ENCODE measurements around the gene RIN1. TPM values are rescaled to one million over a fixed set of nuclear protein-coding genes. Genes with fewer than 3 reads are reported as not detected.
"Not testable (repeated sequence)": the region's sequence is repeated elsewhere in the genome, so short reads cannot be mapped to it uniquely, and the experiment has no call there.

RIN1 gene
- total RNA-seq, 1 donor from 2014 or later = 5.0 TPM

DNA sequence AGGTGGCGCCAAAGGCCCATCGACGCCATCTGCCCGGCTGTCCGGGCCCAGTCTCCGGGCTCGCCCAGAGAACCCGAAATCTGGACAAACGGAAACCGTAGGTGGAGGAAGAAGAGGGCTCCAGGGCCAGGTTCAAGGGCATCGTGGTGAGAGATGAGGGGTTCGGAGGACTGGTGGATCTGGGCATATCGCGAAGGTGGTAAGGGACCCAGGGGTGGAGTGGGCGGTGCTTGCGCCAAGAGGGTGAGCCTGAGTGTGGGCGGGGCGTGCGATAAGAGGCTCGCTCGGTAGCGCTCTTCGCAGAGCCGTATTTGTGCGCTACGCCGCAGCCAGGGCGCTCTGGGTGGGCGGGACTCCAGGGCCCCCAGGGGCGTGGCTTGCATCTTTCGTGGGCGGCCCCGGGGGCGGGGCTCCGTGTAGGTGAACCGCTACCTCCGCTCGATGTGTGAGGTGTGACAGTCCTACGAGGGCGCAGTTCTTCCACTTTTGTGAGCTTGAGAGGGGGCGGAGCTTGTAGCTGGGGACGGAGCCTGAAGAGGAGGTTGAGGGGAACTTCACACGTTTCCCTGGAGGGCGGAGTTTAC is 24.2 kb downstream of the RIN1 start:
- ATAC-seq (peak; percentile 85), DNase-seq (ENCODE audit: low spot score) (peak; percentile 95)
- intact Hi-C loops (cut with DNase I) = no loop called here

DNA sequence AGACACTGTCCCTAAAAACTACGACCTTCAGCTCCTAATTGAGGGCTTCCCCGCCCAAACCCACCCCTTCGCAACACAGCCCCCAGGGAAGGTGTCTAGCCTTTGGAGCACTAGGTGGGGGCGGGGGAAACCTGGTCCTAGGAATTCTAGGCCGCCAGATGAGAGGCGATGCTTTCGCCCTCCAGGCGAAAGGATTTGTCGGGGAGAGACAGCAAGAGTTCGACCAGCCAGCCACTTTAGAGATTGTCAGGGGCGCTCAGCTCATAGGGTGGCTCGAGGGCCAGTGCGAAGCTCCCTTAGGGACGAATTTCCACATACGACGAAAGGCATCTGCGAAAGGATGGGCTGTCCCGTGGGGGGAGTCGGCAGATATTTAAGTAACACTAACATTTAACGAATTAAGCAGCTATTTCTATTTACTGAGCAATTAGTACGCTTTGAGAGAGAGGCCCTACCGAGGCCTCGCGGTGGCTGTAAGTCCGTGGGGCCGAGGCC is 24.7 kb downstream of the RIN1 start:
- ATAC-seq = no peak
- intact Hi-C loops (cut with DNase I) = no loop called here
- DNase-seq (ENCODE audit: low spot score) = no peak

- DNase-seq (ENCODE audit: low spot score) = not testable (repeated sequence)
Measured at GRCh38 chr11:66310803-66311440, 25.3 kb downstream of the RIN1 start.

DNA sequence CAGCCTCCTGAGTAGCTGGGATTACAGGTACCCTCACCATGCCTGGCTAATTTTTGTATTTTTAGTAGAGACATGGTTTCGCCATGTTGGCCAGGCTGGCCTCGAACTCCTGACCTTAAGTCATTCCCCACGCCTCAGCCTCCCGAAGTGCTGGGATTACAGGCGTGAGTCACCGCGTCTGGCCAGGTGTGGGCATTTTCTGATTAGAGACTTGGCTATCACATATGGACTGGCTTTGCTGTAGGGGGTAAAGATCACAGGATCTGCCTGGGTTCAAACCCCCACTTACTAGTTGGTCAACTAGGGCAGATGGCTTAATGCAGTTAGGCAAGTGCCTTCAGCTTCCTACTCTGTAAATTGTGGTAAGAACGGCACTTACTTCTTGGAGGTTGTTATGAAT is 25.9 kb downstream of the RIN1 start:
- DNase-seq (ENCODE audit: low spot score) (no peak), ATAC-seq (no peak)
- intact Hi-C loops (cut with DNase I) = no loop called here

More at GRCh38 chr11:66310803-66311440, 25.3 kb downstream of the RIN1 start:
- ATAC-seq; intact Hi-C loops (cut with DNase I): not testable (repeated sequence)

GRCh38 chr11:66309475-66309874 is 26.8 kb downstream of the RIN1 start:
- intact Hi-C loops (cut with DNase I) = no loop called here
- ATAC-seq (no peak), DNase-seq (ENCODE audit: low spot score) (no peak)

DNA sequence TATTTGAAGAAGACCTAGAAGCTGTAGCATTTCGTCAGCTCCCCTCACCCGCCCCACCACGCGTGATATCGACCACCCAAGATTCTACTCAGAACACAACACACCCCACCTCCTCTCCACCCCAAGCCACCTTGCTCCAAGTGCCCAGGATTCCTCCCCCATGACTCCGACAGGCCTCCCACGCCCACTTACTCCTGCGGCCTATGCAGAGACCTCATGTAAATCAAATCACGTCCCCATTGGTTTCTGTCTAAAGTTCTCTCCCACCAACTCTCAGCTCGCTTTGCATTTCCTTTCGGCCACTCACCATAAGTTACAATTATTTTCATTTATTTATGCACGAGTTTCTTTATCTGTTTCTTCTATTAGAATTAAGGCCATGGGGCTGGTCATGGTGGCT is 33.6 kb downstream of the RIN1 start:
- DNase-seq (ENCODE audit: low spot score) (no peak), ATAC-seq (no peak)
- intact Hi-C loops (cut with DNase I) = no loop called here

DNA sequence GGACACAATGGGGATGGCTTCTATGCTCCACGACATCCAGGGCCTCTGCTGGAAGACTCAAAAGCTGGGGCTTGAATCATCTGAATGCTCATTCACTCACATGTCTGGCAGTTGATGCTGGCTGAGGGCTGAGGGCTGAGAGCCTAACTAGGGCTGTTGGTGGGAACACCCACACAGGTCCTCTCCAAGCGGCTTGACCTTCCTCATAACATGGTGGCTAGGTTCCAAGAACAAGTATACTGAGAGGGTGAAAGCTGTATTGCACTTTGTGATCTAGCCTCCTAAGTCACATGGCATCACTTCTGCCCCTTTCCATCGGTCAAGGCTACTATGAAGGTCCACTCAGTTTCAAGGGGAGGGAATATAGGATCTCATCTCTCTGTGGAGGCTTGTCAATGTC is 37.0 kb downstream of the RIN1 start:
- intact Hi-C loops (cut with DNase I) = no loop called here
- no peak for ATAC-seq

GRCh38 chr11:66297610-66298009 is 38.6 kb downstream of the RIN1 start:
- ATAC-seq (no peak), DNase-seq (ENCODE audit: low spot score) (no peak)
- intact Hi-C loops (cut with DNase I) = no loop called here

More for the DNA sequence above, 37.0 kb downstream of the RIN1 start:
- DNase-seq (ENCODE audit: low spot score) = no peak

- ATAC-seq = no peak
- DNase-seq (ENCODE audit: low spot score) = no peak
- intact Hi-C loops (cut with DNase I) = no loop called here
Measured at GRCh38 chr11:66294626-66295620, 41.3 kb downstream of the RIN1 start.

GRCh38 chr11:66293777-66294625 is 42.2 kb downstream of the RIN1 start:
- ATAC-seq (no peak), DNase-seq (ENCODE audit: low spot score) (no peak)
- intact Hi-C loops (cut with DNase I) = no loop called here

DNA sequence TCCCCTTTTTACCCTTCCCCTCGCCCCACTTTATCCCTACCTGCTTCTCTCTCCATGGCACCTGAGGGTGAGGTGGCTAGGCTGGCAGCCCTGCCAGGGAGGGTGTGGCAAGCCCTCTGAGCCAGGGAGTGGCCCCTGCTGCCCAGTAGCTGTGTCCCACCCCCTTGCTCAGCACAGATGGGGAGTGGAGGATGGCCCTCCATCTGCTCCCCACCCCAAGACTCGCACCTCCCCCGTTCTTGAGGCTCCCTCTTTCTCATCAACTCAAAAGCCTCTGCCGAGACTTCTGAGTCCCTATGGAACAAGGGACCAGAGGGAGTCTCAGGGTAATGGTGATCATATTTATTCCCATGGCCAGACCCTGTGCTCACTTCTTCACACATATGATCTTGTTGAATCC is 42.9 kb downstream of the RIN1 start:
- intact Hi-C loops (cut with DNase I) = no loop called here
- ATAC-seq (no peak), DNase-seq (ENCODE audit: low spot score) (no peak)

- intact Hi-C loops (cut with DNase I) = no loop called here
- no peak for ATAC-seq
- DNase-seq (ENCODE audit: low spot score) = no peak
Measured at GRCh38 chr11:66292543-66293332, 43.5 kb downstream of the RIN1 start.

DNA sequence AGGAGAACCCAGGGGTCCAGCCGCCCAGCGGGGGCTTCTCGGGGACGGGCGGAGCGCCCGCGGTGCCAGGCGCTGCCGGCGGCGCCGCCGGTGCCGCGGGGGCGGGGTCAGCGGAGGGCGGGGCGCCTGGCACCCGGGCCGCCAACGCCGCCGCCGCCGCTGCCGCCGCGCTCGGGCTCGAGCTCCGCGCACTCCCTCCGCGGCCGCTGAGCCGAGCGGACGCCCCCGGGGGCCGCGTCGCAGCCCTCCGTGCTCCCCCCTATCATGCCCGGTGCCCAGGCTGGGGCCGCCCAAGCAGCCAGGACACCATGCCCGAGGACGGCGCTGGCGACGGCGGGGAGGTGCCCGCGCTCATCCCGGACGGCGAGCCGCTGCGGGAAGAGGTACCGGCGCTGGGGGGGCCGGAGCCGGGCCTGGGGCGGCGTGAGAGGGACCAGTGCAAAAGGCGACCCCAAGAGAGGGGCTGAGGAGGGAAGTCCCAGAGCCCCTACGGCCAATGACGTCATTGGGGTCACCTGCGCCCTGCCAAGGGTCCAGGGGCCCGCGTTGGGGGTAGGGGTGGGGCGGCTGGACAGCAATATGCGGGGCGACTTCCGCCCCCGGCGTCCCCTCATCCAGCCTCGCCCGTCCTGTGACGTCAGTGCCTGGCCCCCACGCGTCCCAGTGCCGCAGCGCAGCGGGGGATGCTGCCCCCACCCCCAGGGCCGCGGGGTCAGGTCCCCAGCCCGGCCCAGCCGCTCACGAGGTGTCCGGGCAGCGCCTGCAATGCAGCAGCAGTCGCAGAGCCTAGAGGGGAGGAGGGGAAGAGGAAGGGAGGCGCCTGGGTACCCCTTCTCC is 44.3 kb downstream of the RIN1 start, which contains the start of gene TMEM151A:
Gene TMEM151A (plus strand): TSS at position 189 of the 837 bp plus-strand sequence. CDS start 120 bp downstream, at position 309.
- ATAC-seq = no peak
- no peak for DNase-seq (ENCODE audit: low spot score)
- intact Hi-C loops (cut with DNase I) = no loop called here

- intact Hi-C loops (cut with DNase I) = no loop called here
- no peak for ATAC-seq
- DNase-seq (ENCODE audit: low spot score) = no peak
Measured at GRCh38 chr11:66291303-66291705, 44.9 kb downstream of the RIN1 start.

DNA sequence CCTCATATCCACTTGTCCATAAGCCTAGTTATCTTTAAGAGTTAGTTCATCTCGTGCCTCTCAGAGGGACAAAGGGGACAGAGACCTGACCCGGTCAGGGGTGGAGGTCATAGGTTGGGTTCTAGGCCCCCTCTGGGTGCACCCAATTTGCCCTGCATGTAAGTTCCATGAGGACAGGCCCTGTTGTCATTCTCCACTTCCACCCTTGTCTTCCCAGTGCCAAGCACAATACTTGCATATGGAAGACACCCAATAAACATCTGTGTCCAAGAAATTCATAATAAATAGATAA is 46.0 kb downstream of the RIN1 start:
- no peak for ATAC-seq
- intact Hi-C loops (cut with DNase I) = no loop called here
- no peak for DNase-seq (ENCODE audit: low spot score)

DNA sequence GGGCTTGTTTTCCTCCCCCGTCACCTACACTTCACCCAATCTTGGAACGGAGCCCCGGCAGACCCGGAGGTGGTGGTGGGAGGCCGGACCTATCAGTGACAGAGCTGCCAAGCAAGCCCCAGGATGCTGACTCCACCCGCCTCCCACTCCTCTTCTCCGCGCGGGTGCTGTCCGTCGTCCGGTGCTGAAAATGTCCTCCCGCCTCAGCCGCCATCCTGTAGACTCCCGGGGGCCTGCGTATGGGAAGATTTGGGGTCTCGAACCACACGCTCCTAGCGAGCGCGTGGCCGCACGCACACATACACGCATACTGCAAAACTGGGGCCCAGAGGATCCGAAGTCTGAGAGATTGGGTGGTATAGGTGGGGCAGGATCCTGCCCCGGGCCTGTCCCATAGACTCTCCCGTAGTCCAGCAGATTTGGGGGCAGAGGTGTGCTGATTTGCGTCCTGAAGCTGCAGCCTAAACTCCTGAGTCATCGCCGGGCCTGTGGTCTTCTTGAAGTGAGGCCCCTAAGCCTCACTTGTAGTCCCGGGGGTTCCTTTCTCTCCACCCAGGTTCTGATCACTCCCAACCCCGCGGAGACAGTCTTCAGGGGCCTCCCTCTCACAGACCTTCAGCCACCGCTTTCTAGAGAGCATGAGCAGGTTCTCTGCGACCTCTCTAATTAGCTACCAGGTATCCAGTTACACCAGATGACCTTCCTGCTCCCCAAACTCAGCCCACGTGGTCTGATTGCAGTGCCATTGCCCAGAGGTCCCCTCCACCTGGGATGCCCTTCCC is 46.5 kb downstream of the RIN1 start:
- DNase-seq (ENCODE audit: low spot score) (peak; percentile 88), ATAC-seq (peak; percentile 76)
- intact Hi-C loops (cut with DNase I) = no loop called here

Data from sciatic nerve (tissue), 2 donors.